HCT116 (cell line): ENCODE results near the gene TPD52L1. TPM values are rescaled to one million over a fixed set of nuclear protein-coding genes. Genes with fewer than 3 reads are reported as not detected.

Source experiments
- ATAC-seq: fragments of 200-7000 bp; cut with Tn5 transposase; 2 replicates; pipeline ENCODE4 v1.9.1; 2020; ENCODE audit warnings: mild to moderate bottlenecking, moderate library complexity
- BruUV-seq: library from RNA; stranded (reverse); fragments of 400-500 nt; replicated peaks from 2 replicates; lab custom pipeline; 2021; lab: Mats Ljungman, UMichigan
- CTCF ChIA-PET: fragments of 300-600 bp; sonication (Branson Sonifier 250); formaldehyde crosslinking; loops from one replicate; lab custom pipeline; 2021; ENCODE audit warnings: antibody characterized with exemption; lab: Charles Lee
- POLR2A ChIA-PET: fragments of 300-600, 350-600 bp; sonication (Branson Sonifier 250); formaldehyde crosslinking; loops from one replicate; lab custom pipeline; 2021; ENCODE audit warnings: antibody characterized with exemption; lab: Charles Lee
- RAD21 ChIA-PET, 2 experiments: fragments of 300-600 bp; sonication (Branson Sonifier 250); formaldehyde crosslinking; loops; one replicate each; lab custom pipeline; 2023; ENCODE audit warnings: low total read pairs in 2 of 2; ENCODE audit not compliant: uncharacterized antibody in 2 of 2, unreplicated experiment in 2 of 2, low non-redundant PET in 1 of 2; lab: Charles Lee
- DNase-seq: peaks from one replicate; pipeline ENCODE4 v3.0.0-alpha.2; 2010; ENCODE audit warnings: low read depth, low spot score
- H2AFZ ChIP-seq: fragments of 200-600 bp; shearing (Covaris generic), sonication (generic); 2 replicates; pipeline ENCODE4 v1.6.1; 2017; ENCODE audit warnings: low read depth, mixed run types, mixed read lengths, antibody characterized with exemption, low read length; ENCODE audit not compliant: poor library complexity, severe bottlenecking
- H3K27ac ChIP-seq: 2 replicates; pipeline ENCODE4 v1.5.1; 2012; ENCODE audit warnings: low read depth, low read length
- H3K27me3 ChIP-seq: fragments of 200-600 bp; sonication (generic); 2 replicates; pipeline ENCODE4 v1.6.1; 2016; ENCODE audit warnings: mixed run types, low read length, mixed read lengths; ENCODE audit not compliant: insufficient read depth
- H3K36me3 ChIP-seq, 2 experiments: fragments of 200-500 bp in 1 of 2; fragments of 200-600 bp in 1 of 2; sonication (Bioruptor generic) in 1 of 2; sonication (generic) in 1 of 2; 2 replicates each; pipeline versions ENCODE4 v1.5.1 to v1.6.1; 2014 to 2016; ENCODE audit warnings: low read length in 2 of 2, inconsistent platforms in 1 of 2, mixed read lengths in 1 of 2, mixed run types in 1 of 2; ENCODE audit not compliant: insufficient read depth in 2 of 2, control insufficient read depth in 1 of 2
- H3K4me1 ChIP-seq, 2 experiments: fragments of 200-600 bp in 1 of 2; sonication (generic) in 1 of 2; 2 replicates each; pipeline versions ENCODE4 v1.5.1 to v1.6.1; 2012 to 2017; ENCODE audit warnings: low read length in 2 of 2, inconsistent platforms in 1 of 2, mild to moderate bottlenecking in 1 of 2, mixed read lengths in 1 of 2, mixed run types in 1 of 2, moderate library complexity in 1 of 2; ENCODE audit not compliant: insufficient read depth in 2 of 2, control insufficient read depth in 1 of 2
- H3K4me2 ChIP-seq: fragments of 200-600 bp; sonication (generic); 2 replicates; pipeline ENCODE4 v1.6.1; 2017; ENCODE audit warnings: mixed run types, low read length, mixed read lengths
- H3K4me3 ChIP-seq, 2 experiments: fragments of 200-600 bp in 1 of 2; sonication (generic) in 1 of 2; replicated peaks in 1 of 2; 2 replicates each; pipeline ENCODE4 v1.5.1; 2011 to 2016; ENCODE audit warnings: low read length in 2 of 2, control low read depth in 1 of 2, low read depth in 1 of 2, mild to moderate bottlenecking in 1 of 2, mixed read lengths in 1 of 2, mixed run types in 1 of 2
- H3K79me2 ChIP-seq: fragments of 200-600 bp; sonication (generic); 2 replicates; pipeline ENCODE4 v1.6.1; 2017; ENCODE audit warnings: mild to moderate bottlenecking, mixed run types, low read length, moderate library complexity, mixed read lengths; ENCODE audit not compliant: insufficient read depth
- H3K9ac ChIP-seq: fragments of 200-600 bp; sonication (generic); 2 replicates; pipeline ENCODE4 v1.6.1; 2016; ENCODE audit warnings: low read length, mixed read lengths
- H3K9me2 ChIP-seq: fragments of 200-600 bp; sonication (generic), shearing (Covaris generic); 2 replicates; pipeline ENCODE4 v1.6.1; 2017; ENCODE audit warnings: mixed run types, mild to moderate bottlenecking, moderate library complexity; ENCODE audit not compliant: insufficient read depth
- H3K9me3 ChIP-seq, 2 experiments: fragments of 200-500 bp in 1 of 2; fragments of 200-600 bp in 1 of 2; sonication (Bioruptor generic) in 1 of 2; sonication (generic) in 1 of 2; 2 replicates each; pipeline ENCODE4 v1.6.1; 2014 to 2017; ENCODE audit warnings: low read length in 2 of 2, mixed read lengths in 2 of 2, inconsistent platforms in 1 of 2, low read depth in 1 of 2, mild to moderate bottlenecking in 1 of 2, mixed run types in 1 of 2, moderate library complexity in 1 of 2; ENCODE audit not compliant: control insufficient read depth in 1 of 2, insufficient read depth in 1 of 2
- H4K20me1 ChIP-seq: fragments of 200-600 bp; sonication (generic), shearing (Covaris generic); 2 replicates; pipeline ENCODE4 v1.6.1; 2017; ENCODE audit warnings: mixed run types, mild to moderate bottlenecking, moderate library complexity; ENCODE audit not compliant: insufficient read depth
- ATF3 ChIP-seq: IDR thresholded peaks from 2 replicates; pipeline ENCODE4 v1.6.1; 2012
- CBX3 ChIP-seq: IDR thresholded peaks from 2 replicates; pipeline ENCODE4 v1.6.1; 2012; ENCODE audit warnings: low read depth
- CEBPB ChIP-seq: IDR thresholded peaks from 2 replicates; pipeline ENCODE4 v1.6.1; 2012; ENCODE audit warnings: low read depth
- ELF1 ChIP-seq: IDR thresholded peaks from 2 replicates; pipeline ENCODE4 v1.6.1; 2012; ENCODE audit warnings: low read depth, borderline replicate concordance
- EZH2 ChIP-seq: fragments of 200-600 bp; sonication (generic); IDR thresholded peaks from 2 replicates; pipeline ENCODE4 v1.6.1; 2017; ENCODE audit warnings: antibody characterized with exemption, mixed run types
- EZH2phosphoT487 ChIP-seq: fragments of 200-600 bp; IDR thresholded peaks from 2 replicates; pipeline ENCODE4 v1.6.1; 2018; ENCODE audit warnings: antibody characterized with exemption, borderline replicate concordance
- FOSL1 ChIP-seq: IDR thresholded peaks from 2 replicates; pipeline ENCODE4 v1.6.1; 2012; ENCODE audit warnings: low read depth
- MAX ChIP-seq: IDR thresholded peaks from 2 replicates; pipeline ENCODE4 v1.6.1; 2012
- POLR2A ChIP-seq: IDR thresholded peaks from 2 replicates; pipeline ENCODE4 v1.7.0; 2011; ENCODE audit warnings: borderline replicate concordance; ENCODE audit not compliant: insufficient read depth, insufficient read length; ENCODE audit errors: extremely low read depth
- POLR2AphosphoS5 ChIP-seq: IDR thresholded peaks from 2 replicates; pipeline ENCODE4 v1.6.1; 2011; ENCODE audit warnings: mild to moderate bottlenecking, low read depth, low read length, moderate library complexity
- RAD21 ChIP-seq: IDR thresholded peaks from 2 replicates; pipeline ENCODE4 v1.6.1; 2012; ENCODE audit warnings: low read depth, mild to moderate bottlenecking
- REST ChIP-seq: IDR thresholded peaks from 2 replicates; pipeline ENCODE4 v1.6.1; 2012; ENCODE audit warnings: low read depth
- SRF ChIP-seq: IDR thresholded peaks from 2 replicates; pipeline ENCODE4 v1.6.1; 2012; ENCODE audit warnings: low read depth
- TCF7L2 ChIP-seq: IDR thresholded peaks from 2 replicates; pipeline ENCODE4 v1.7.0; 2011; ENCODE audit warnings: borderline replicate concordance, inconsistent platforms; ENCODE audit not compliant: insufficient read depth, insufficient read length; ENCODE audit errors: extremely low read depth
- YY1 ChIP-seq: IDR thresholded peaks from 2 replicates; pipeline ENCODE4 v1.6.1; 2011; ENCODE audit warnings: low read length, low read depth, moderate library complexity, mild to moderate bottlenecking; ENCODE audit not compliant: insufficient replicate concordance; ENCODE audit errors: extremely low read depth
- intact Hi-C: fragments of 100-400 bp; cut with micrococcal nuclease; formaldehyde crosslinking; loops from 2 replicates; pipeline ENCODE4 v1.10.0; 2022
- total RNA-seq: library from RNA; stranded (reverse); gene quantifications from one replicate; pipeline ENCODE4 v1.2.1, GENCODE V29; 2021; ENCODE audit not compliant: unreplicated experiment

TPD52L1 gene
- total RNA-seq, 1 experiment from 2014 or later = 64.1 TPM

GRCh38 chr6:125285353-125285752 is 131.8 kb downstream of the TPD52L1 start:
- ChIA-PET RAD21 (no interaction called here), POLR2A (no interaction called here), CTCF (no interaction called here)
- no peak for DNase-seq
- H3K27me3 ChIP-seq = no peaks in the 10 kb centered on the region
- H3K27ac ChIP-seq = no peak overlapping the region
- no peaks in the 10 kb centered on the region for H3K9me2 ChIP-seq
- peaks cover 0 to 29% of the 10 kb centered on the region in 2 experiments; a peak in 3 of 4 replicates for H3K36me3 ChIP-seq
- BruUV-seq = no TSS peak
- no peaks in the 10 kb centered on the region for H3K9me3 ChIP-seq
- H3K4me3 ChIP-seq = no peak overlapping the region
- H2AFZ ChIP-seq = no peak overlapping the region
- peaks cover 65% of the 10 kb centered on the region for H3K79me2 ChIP-seq
- no peak overlapping the region for H3K4me2 ChIP-seq
- no peak overlapping the region for H3K9ac ChIP-seq
- intact Hi-C loops = no loop called here
- no peak for TF ChIP-seq ATF3
- no peak for TF ChIP-seq TCF7L2
- TF ChIP-seq CEBPB = no peak
- no peak for TF ChIP-seq POLR2AphosphoS5
- no peak for TF ChIP-seq ELF1
- no peak for TF ChIP-seq EZH2phosphoT487
- no peak for TF ChIP-seq YY1
- TF ChIP-seq FOSL1 = no peak
- TF ChIP-seq SRF = no peak
- TF ChIP-seq POLR2A = no peak
- no peaks in the 10 kb centered on the region for H3K4me1 ChIP-seq
- no peak for ATAC-seq
- no peaks in the 10 kb centered on the region for H4K20me1 ChIP-seq

GRCh38 chr6:125285936-125286335 is 132.4 kb downstream of the TPD52L1 start:
- Histone ChIP-seq H3K36me3 (peaks cover 5 to 33% of the 10 kb centered on the region in 2 experiments; a peak in 3 of 4 replicates), H3K79me2 (peaks cover 63% of the 10 kb centered on the region), H3K9me3 (no peaks in the 10 kb centered on the region), H3K4me3 (no peak overlapping the region), H3K4me2 (no peak overlapping the region), H2AFZ (no peak overlapping the region), H3K9me2 (no peaks in the 10 kb centered on the region), H3K27me3 (no peaks in the 10 kb centered on the region), H4K20me1 (no peaks in the 10 kb centered on the region), H3K9ac (no peak overlapping the region), H3K4me1 (no peaks in the 10 kb centered on the region), H3K27ac (no peak overlapping the region)
- BruUV-seq = no TSS peak
- intact Hi-C loops = no loop called here
- ChIA-PET CTCF (no interaction called here), POLR2A (no interaction called here), RAD21 (no interaction called here)
- DNase-seq (no peak), ATAC-seq (no peak)
- TF ChIP-seq FOSL1 = no peak
- TF ChIP-seq TCF7L2 = no peak
- no peak for TF ChIP-seq ELF1
- TF ChIP-seq POLR2AphosphoS5 = no peak
- no peak for TF ChIP-seq YY1
- TF ChIP-seq MAX = no peak
- TF ChIP-seq POLR2A = no peak
- TF ChIP-seq RAD21 = no peak
- no peak for TF ChIP-seq CEBPB
- no peak for TF ChIP-seq REST
- TF ChIP-seq EZH2 = no peak
- no peak for TF ChIP-seq ATF3
- TF ChIP-seq EZH2phosphoT487 = no peak
- no peak for TF ChIP-seq CBX3
